Keratinocyte (primary cell): ENCODE results near the gene SLC16A1. TPM values are rescaled to one million over a fixed set of nuclear protein-coding genes. Genes with fewer than 3 reads are reported as not detected.

Experiments
- DNase-seq: peaks from one replicate; pipeline ENCODE4 v3.0.0-alpha.2; 2011; ENCODE audit warnings: low read depth, missing footprints, low spot score
- FAIRE-seq: peaks from 2 replicates; lab custom pipeline; 2011; peaks lifted over from hg19 to GRCh38; lab: Jason Lieb, UNC
- H2AFZ ChIP-seq: 2 replicates; pipeline ENCODE4 v1.6.0; 2012; ENCODE audit warnings: low read length, control low read depth, inconsistent platforms; ENCODE audit not compliant: control insufficient read depth
- H3K27ac ChIP-seq: 2 replicates; pipeline ENCODE4 v1.5.1; 2011; ENCODE audit warnings: low read length; ENCODE audit not compliant: control insufficient read depth, insufficient read depth
- H3K27me3 ChIP-seq: 3 replicates; pipeline ENCODE4 v1.6.0; 2011; ENCODE audit warnings: low read length; ENCODE audit not compliant: control insufficient read depth, insufficient read depth; ENCODE audit errors: extremely low read depth
- H3K36me3 ChIP-seq, 2 experiments: 2 replicates in 1 of 2; 3 replicates in 1 of 2; pipeline ENCODE4 v1.5.1; 2011; ENCODE audit warnings: low read length in 2 of 2, mild to moderate bottlenecking in 1 of 2; ENCODE audit not compliant: control insufficient read depth in 2 of 2, insufficient read depth in 2 of 2; ENCODE audit errors: extremely low read depth in 1 of 2
- H3K4me1 ChIP-seq: 3 replicates; pipeline ENCODE4 v1.5.1; 2011; ENCODE audit warnings: low read length; ENCODE audit not compliant: control insufficient read depth, insufficient read depth; ENCODE audit errors: extremely low read depth
- H3K4me2 ChIP-seq: 3 replicates; pipeline ENCODE4 v1.6.0; 2011; ENCODE audit warnings: low read depth, low read length; ENCODE audit not compliant: control insufficient read depth, insufficient read depth; ENCODE audit errors: extremely low read depth
- H3K4me3 ChIP-seq, 3 experiments: fragments of 200-600 bp in 1 of 3; sonication (generic) in 1 of 3; 2 replicates in 2 of 3; 3 replicates in 1 of 3; pipeline ENCODE4 v1.5.1; 2011 to 2016; ENCODE audit warnings: low read length in 3 of 3, mild to moderate bottlenecking in 3 of 3, control low read depth in 2 of 3, inconsistent platforms in 1 of 3, low read depth in 1 of 3, mixed read lengths in 1 of 3, mixed run types in 1 of 3, moderate library complexity in 1 of 3; ENCODE audit not compliant: control insufficient read depth in 2 of 3, insufficient read depth in 2 of 3; ENCODE audit errors: extremely low read depth in 1 of 3
- H3K79me2 ChIP-seq: 2 replicates; pipeline ENCODE4 v1.6.0; 2012; ENCODE audit warnings: low read length; ENCODE audit not compliant: control insufficient read depth, insufficient read depth
- H3K9ac ChIP-seq: 3 replicates; pipeline ENCODE4 v1.6.0; 2011; ENCODE audit warnings: low read length; ENCODE audit not compliant: control insufficient read depth, insufficient read depth; ENCODE audit errors: extremely low read depth
- H3K9me1 ChIP-seq: 3 replicates; pipeline ENCODE4 v1.6.0; 2011; ENCODE audit warnings: low read length; ENCODE audit not compliant: control insufficient read depth, insufficient read depth; ENCODE audit errors: extremely low read depth
- H3K9me3 ChIP-seq: 2 replicates; pipeline ENCODE4 v1.5.1; 2012; ENCODE audit warnings: low read depth, low read length; ENCODE audit not compliant: control insufficient read depth
- H4K20me1 ChIP-seq: 3 replicates; pipeline ENCODE4 v1.6.0; 2011; ENCODE audit warnings: low read length; ENCODE audit not compliant: control insufficient read depth, insufficient read depth; ENCODE audit errors: extremely low read depth
- EZH2 ChIP-seq: IDR thresholded peaks from one replicate; pipeline ENCODE4 v1.6.1; 2012; ENCODE audit warnings: inconsistent platforms, mild to moderate bottlenecking, low read length, moderate library complexity
- dilution Hi-C: fragments of 300-500 bp; cut with MboI; formaldehyde crosslinking; loops from one replicate; pipeline ENCODE4 v1.7.0; 2020; ENCODE audit warnings: low sequenced_read_pairs; ENCODE audit not compliant: extremely low pct_ligation_motif_present
- polyA plus RNA-seq, 5 experiments: library from polyadenylated mRNA; depleted of rRNA in 3 of 5; stranded (reverse) in 3 of 5; stranded (forward) in 1 of 5; unstranded in 1 of 5; fragments of >200 nt; gene quantifications; 1 replicate in 1 of 5; 2 replicates in 3 of 5; 3 replicates in 1 of 5; pipeline versions ENCODE4 v1.2.1 to v1.2.3, GENCODE V29; 2011 to 2012; ENCODE audit warnings: missing spikeins in 2 of 5, low read depth in 1 of 5, low replicate concordance in 1 of 5
- TF ChIP-seq, protein P1 (sequence below), 3 experiments: IDR thresholded peaks in 1 of 3; conservative IDR thresholded peaks in 1 of 3; optimal IDR thresholded peaks in 1 of 3; 2 replicates in 2 of 3; 3 replicates in 1 of 3; pipeline versions ENCODE3 to v1.5.1; 2011; ENCODE audit warnings: low read length in 3 of 3, mild to moderate bottlenecking in 3 of 3, moderate library complexity in 2 of 3, control low read depth in 1 of 3, inconsistent platforms in 1 of 3; ENCODE audit not compliant: insufficient read depth in 2 of 3; ENCODE audit errors: extremely low read depth in 1 of 3

The SLC16A1 gene
- polyA plus RNA-seq, 1 donor (not counting 4 experiments of a cell fraction or from before 2014, with no cell fraction given), result 242 TPM

DNA sequence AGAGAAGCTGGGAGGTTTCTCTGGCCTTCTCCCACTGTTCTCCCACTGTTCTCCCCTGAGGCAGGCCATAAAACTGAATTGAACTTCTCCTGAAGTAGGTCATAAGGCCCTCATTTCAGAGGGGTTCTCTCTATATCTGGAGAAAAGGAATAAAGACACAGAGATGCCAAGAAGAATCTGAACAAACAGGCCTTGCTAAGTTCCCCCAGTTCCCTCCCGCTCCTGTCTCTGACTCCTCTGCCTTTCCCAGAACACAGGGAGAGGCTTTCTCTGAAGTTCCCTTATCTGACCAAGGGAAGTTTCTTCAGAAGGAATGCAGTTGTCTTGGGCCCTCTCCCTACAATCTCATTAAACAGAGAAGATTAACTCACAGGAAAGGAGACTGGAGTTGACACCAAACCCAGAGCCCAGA, 83.4 kb downstream of the SLC16A1 start:
- H3K79me2 ChIP-seq, result no peaks in the 10 kb centered on the region
- H3K9ac ChIP-seq, result no peak overlapping the region
- H3K27me3 ChIP-seq, result no peaks in the 10 kb centered on the region
- TF ChIP-seq, protein P1, sequence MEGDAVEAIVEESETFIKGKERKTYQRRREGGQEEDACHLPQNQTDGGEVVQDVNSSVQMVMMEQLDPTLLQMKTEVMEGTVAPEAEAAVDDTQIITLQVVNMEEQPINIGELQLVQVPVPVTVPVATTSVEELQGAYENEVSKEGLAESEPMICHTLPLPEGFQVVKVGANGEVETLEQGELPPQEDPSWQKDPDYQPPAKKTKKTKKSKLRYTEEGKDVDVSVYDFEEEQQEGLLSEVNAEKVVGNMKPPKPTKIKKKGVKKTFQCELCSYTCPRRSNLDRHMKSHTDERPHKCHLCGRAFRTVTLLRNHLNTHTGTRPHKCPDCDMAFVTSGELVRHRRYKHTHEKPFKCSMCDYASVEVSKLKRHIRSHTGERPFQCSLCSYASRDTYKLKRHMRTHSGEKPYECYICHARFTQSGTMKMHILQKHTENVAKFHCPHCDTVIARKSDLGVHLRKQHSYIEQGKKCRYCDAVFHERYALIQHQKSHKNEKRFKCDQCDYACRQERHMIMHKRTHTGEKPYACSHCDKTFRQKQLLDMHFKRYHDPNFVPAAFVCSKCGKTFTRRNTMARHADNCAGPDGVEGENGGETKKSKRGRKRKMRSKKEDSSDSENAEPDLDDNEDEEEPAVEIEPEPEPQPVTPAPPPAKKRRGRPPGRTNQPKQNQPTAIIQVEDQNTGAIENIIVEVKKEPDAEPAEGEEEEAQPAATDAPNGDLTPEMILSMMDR (optimal IDR thresholded peaks at IDR 0.05 in 1 of 3, IDR thresholded peaks at IDR 0.05 in 1 of 3, conservative IDR thresholded peaks at IDR 0.05 in 1 of 3; ENCODE audit: extremely low read depth in 1 of 3, insufficient read depth in 2 of 3, low read length in 3 of 3), result no peak
- TF ChIP-seq EZH2, result no peak
- H3K36me3 ChIP-seq, result no peaks in the 10 kb centered on the region
- H2AFZ ChIP-seq, result no peak overlapping the region
- H3K9me3 ChIP-seq, result no peaks in the 10 kb centered on the region
- no peak overlapping the region for H3K4me2 ChIP-seq
- no peak overlapping the region for H3K4me3 ChIP-seq
- FAIRE-seq (no peak), DNase-seq (no peak)
- dilution Hi-C loops, result no loop called here
- H4K20me1 ChIP-seq, result no peaks in the 10 kb centered on the region
- H3K4me1 ChIP-seq, result peaks cover 25% of the 10 kb centered on the region
- no peaks in the 10 kb centered on the region for H3K9me1 ChIP-seq
- no peak overlapping the region for H3K27ac ChIP-seq

GRCh38 chr1:112870887-112871646, 84.9 kb downstream of the SLC16A1 start:
- H3K36me3 ChIP-seq, result no peaks in the 10 kb centered on the region
- H3K9me1 ChIP-seq, result no peaks in the 10 kb centered on the region
- dilution Hi-C loops, result no loop called here
- no peak overlapping the region for H3K4me3 ChIP-seq
- H3K4me1 ChIP-seq, result peaks cover 36% of the 10 kb centered on the region
- H3K4me2 ChIP-seq, result no peak overlapping the region
- H2AFZ ChIP-seq, result no peak overlapping the region
- H3K79me2 ChIP-seq, result no peaks in the 10 kb centered on the region
- H3K27ac ChIP-seq, result no peak overlapping the region
- no peak overlapping the region for H3K9ac ChIP-seq
- FAIRE-seq, result no peak
- no peaks in the 10 kb centered on the region for H3K27me3 ChIP-seq
- TF ChIP-seq, protein P1 (optimal IDR thresholded peaks at IDR 0.05 in 1 of 3, IDR thresholded peaks at IDR 0.05 in 1 of 3, conservative IDR thresholded peaks at IDR 0.05 in 1 of 3; ENCODE audit: extremely low read depth in 1 of 3, insufficient read depth in 2 of 3, low read length in 3 of 3), result no peak
- TF ChIP-seq EZH2, result no peak
- no peaks in the 10 kb centered on the region for H3K9me3 ChIP-seq
- no peak for DNase-seq
- no peaks in the 10 kb centered on the region for H4K20me1 ChIP-seq
